Endothelial cell of umbilical vein (primary cell): ENCODE data around the gene PZP. TPM values are rescaled to one million over a fixed set of nuclear protein-coding genes. Genes with fewer than 3 reads are reported as not detected.

ENCODE experiments used
- BruUV-seq: library from RNA; stranded (reverse); fragments of 400-500 nt; replicated peaks from 2 replicates; lab custom pipeline; 2021; lab: Mats Ljungman, UMichigan
- CTCF ChIA-PET: fragments of 300-600, 350-600 bp; sonication (Branson Sonifier 250); formaldehyde crosslinking; loops from one replicate; lab custom pipeline; 2021; ENCODE audit warnings: antibody characterized with exemption, inconsistent platforms; lab: Charles Lee
- POLR2A ChIA-PET: fragments of 300-600, 350-600 bp; sonication (Branson Sonifier 250); formaldehyde crosslinking; loops from one replicate; lab custom pipeline; 2021; ENCODE audit warnings: antibody characterized with exemption, inconsistent platforms; lab: Charles Lee
- DNase-seq: peaks from one replicate; pipeline ENCODE4 v3.0.0-alpha.2; 2011; ENCODE audit warnings: low read depth, low spot score
- FAIRE-seq: peaks from 2 replicates; lab custom pipeline; 2011; peaks lifted over from hg19 to GRCh38; lab: Jason Lieb, UNC
- H2AFZ ChIP-seq: 2 replicates; pipeline ENCODE4 v1.6.0; 2012; ENCODE audit warnings: low read depth, low read length, control low read depth, inconsistent platforms
- H3K27ac ChIP-seq: 2 replicates; pipeline ENCODE4 v1.5.1; 2011; ENCODE audit warnings: low read depth, mild to moderate bottlenecking, control low read depth, low read length, moderate library complexity; ENCODE audit not compliant: insufficient read depth
- H3K27me3 ChIP-seq, 2 experiments: 2 replicates each; pipeline versions ENCODE4 v1.6.0 to v1.6.1; 2011; ENCODE audit warnings: low read length in 2 of 2, mixed read lengths in 1 of 2; ENCODE audit not compliant: control insufficient read depth in 2 of 2, insufficient read depth in 2 of 2
- H3K36me3 ChIP-seq, 2 experiments: 2 replicates in 1 of 2; 3 replicates in 1 of 2; pipeline ENCODE4 v1.5.1; 2011; ENCODE audit warnings: low read length in 2 of 2, mild to moderate bottlenecking in 1 of 2, moderate library complexity in 1 of 2; ENCODE audit not compliant: control insufficient read depth in 2 of 2, insufficient read depth in 2 of 2; ENCODE audit errors: extremely low read depth in 1 of 2
- H3K4me1 ChIP-seq: 3 replicates; pipeline ENCODE4 v1.5.1; 2011; ENCODE audit warnings: mild to moderate bottlenecking, low read length; ENCODE audit not compliant: control insufficient read depth, insufficient read depth; ENCODE audit errors: extremely low read depth
- H3K4me2 ChIP-seq: 2 replicates; pipeline ENCODE4 v1.6.1; 2011; ENCODE audit warnings: low read length, control low read depth, mixed read lengths; ENCODE audit not compliant: insufficient read depth
- H3K4me3 ChIP-seq, 3 experiments: fragments of 200-600 bp in 1 of 3; sonication (generic), shearing (Covaris generic) in 1 of 3; replicated peaks in 1 of 3; 2 replicates each; pipeline ENCODE4 v1.5.1; 2011 to 2016; ENCODE audit warnings: control low read depth in 3 of 3, low read length in 3 of 3, mild to moderate bottlenecking in 2 of 3, inconsistent platforms in 1 of 3, low read depth in 1 of 3, moderate library complexity in 1 of 3; ENCODE audit not compliant: insufficient read depth in 1 of 3
- H3K79me2 ChIP-seq: 2 replicates; pipeline ENCODE4 v1.6.0; 2012; ENCODE audit warnings: low read length, inconsistent platforms; ENCODE audit not compliant: control insufficient read depth, insufficient read depth
- H3K9ac ChIP-seq: replicated peaks from 2 replicates; pipeline ENCODE3; 2011; ENCODE audit warnings: low read length, control low read depth; ENCODE audit not compliant: insufficient read depth; ENCODE audit errors: extremely low read depth
- H3K9me1 ChIP-seq: replicated peaks from 3 replicates; pipeline ENCODE4 v1.6.0; 2011; ENCODE audit warnings: mild to moderate bottlenecking, low read length; ENCODE audit not compliant: control insufficient read depth, insufficient read depth; ENCODE audit errors: extremely low read depth
- H3K9me3 ChIP-seq: replicated peaks from 2 replicates; pipeline ENCODE4 v1.5.1; 2012; ENCODE audit warnings: low read length, inconsistent platforms; ENCODE audit not compliant: control insufficient read depth, insufficient read depth
- H4K20me1 ChIP-seq: replicated peaks from 2 replicates; pipeline ENCODE3; 2011; ENCODE audit warnings: mild to moderate bottlenecking, low read length; ENCODE audit not compliant: control insufficient read depth, insufficient read depth; ENCODE audit errors: extremely low read depth
- EZH2 ChIP-seq: IDR thresholded peaks from 2 replicates; pipeline ENCODE4 v1.6.1; 2012; ENCODE audit warnings: borderline replicate concordance, low read depth, mild to moderate bottlenecking, moderate library complexity, low read length, inconsistent platforms; ENCODE audit not compliant: severe bottlenecking
- FOS ChIP-seq: IDR thresholded peaks from 2 replicates; pipeline ENCODE4 v1.6.1; 2011; ENCODE audit warnings: mild to moderate bottlenecking, low read length, moderate library complexity, borderline replicate concordance; ENCODE audit not compliant: insufficient read depth
- GATA2 ChIP-seq: IDR thresholded peaks from 2 replicates; pipeline ENCODE4 v1.7.0; 2011; ENCODE audit warnings: low read depth, mild to moderate bottlenecking, moderate library complexity, mixed read lengths, low read length; ENCODE audit not compliant: insufficient read length, insufficient read depth
- JUN ChIP-seq: IDR thresholded peaks from 2 replicates; pipeline ENCODE4 v1.6.1; 2011; ENCODE audit warnings: borderline replicate concordance, low read depth; ENCODE audit not compliant: insufficient read length, insufficient read depth
- MAX ChIP-seq: IDR thresholded peaks from 2 replicates; pipeline ENCODE4 v1.6.1; 2011; ENCODE audit not compliant: insufficient read depth, insufficient read length
- MYC ChIP-seq: IDR thresholded peaks from one replicate; pipeline ENCODE4 v1.6.1; 2011; ENCODE audit warnings: mild to moderate bottlenecking, low read depth, low read length
- POLR2A ChIP-seq: IDR thresholded peaks from 2 replicates; pipeline ENCODE4 v1.6.1; 2012; ENCODE audit warnings: low read depth, mild to moderate bottlenecking, control low read depth, low read length
- POLR2AphosphoS5 ChIP-seq: IDR thresholded peaks from 2 replicates; pipeline ENCODE4 v1.6.1; 2012; ENCODE audit warnings: low read depth, mild to moderate bottlenecking, control low read depth, low read length, moderate library complexity; ENCODE audit not compliant: insufficient read depth
- dilution Hi-C: fragments of 300-500 bp; cut with MboI; formaldehyde crosslinking; loops from one replicate; pipeline ENCODE4 v1.15.0; 2019; ENCODE audit warnings: low sequenced_read_pairs; ENCODE audit not compliant: extremely low pct_ligation_motif_present
- intact Hi-C: fragments of 100-400 bp; cut with micrococcal nuclease; formaldehyde crosslinking; loops from one replicate; pipeline ENCODE4 v1.10.0; 2022
- polyA plus RNA-seq, 4 experiments: library from polyadenylated mRNA; depleted of rRNA in 3 of 4; stranded (reverse) in 3 of 4; unstranded in 1 of 4; fragments of >200 nt; gene quantifications; 2 replicates each; pipeline versions ENCODE4 v1.2.1 to v1.2.3, GENCODE V29; 2011 to 2012; ENCODE audit warnings: missing spikeins in 1 of 4
- total RNA-seq: library from RNA; stranded (reverse); gene quantifications from 2 replicates; pipeline ENCODE4 v1.2.3, GENCODE V29; 2021
- TF ChIP-seq, protein P1 (sequence below), 2 donors: IDR thresholded peaks; 1 replicate in 1 of 2; 2 replicates in 1 of 2; pipeline ENCODE4 v1.5.1; 2011; ENCODE audit warnings: low read length in 2 of 2, mild to moderate bottlenecking in 2 of 2, moderate library complexity in 2 of 2, control low read depth in 1 of 2, inconsistent platforms in 1 of 2, low read depth in 1 of 2; ENCODE audit not compliant: insufficient read depth in 1 of 2; ENCODE audit errors: extremely low read depth in 1 of 2

Gene PZP
- total and polyA plus RNA-seq, 2 donors (not counting 3 experiments of a cell fraction or from before 2014, with no cell fraction given) = 0.73 to 0.84 TPM

- Histone ChIP-seq H3K4me1 (no peaks in the 10 kb centered on the region), H3K9me1 (no peaks in the 10 kb centered on the region), H3K36me3 (no peaks in the 10 kb centered on the region), H2AFZ (no peak overlapping the region), H4K20me1 (no peaks in the 10 kb centered on the region), H3K4me3 (no peak overlapping the region), H3K27me3 (peaks cover 0 to 3% of the 10 kb centered on the region in 2 experiments), H3K9me3 (no peaks in the 10 kb centered on the region), H3K27ac (no peak overlapping the region), H3K79me2 (no peaks in the 10 kb centered on the region), H3K4me2 (no peak overlapping the region), H3K9ac (no peak overlapping the region)
- no peak for FAIRE-seq
- POLR2A ChIA-PET = no interaction called here
- dilution Hi-C loops (no loop called here), intact Hi-C loops (no loop called here)
- TF ChIP-seq MAX (no peak), GATA2 (no peak), POLR2A (no peak), MYC (no peak), EZH2 (no peak), JUN (no peak), FOS (no peak), POLR2AphosphoS5 (no peak)
- TF ChIP-seq, protein P1, sequence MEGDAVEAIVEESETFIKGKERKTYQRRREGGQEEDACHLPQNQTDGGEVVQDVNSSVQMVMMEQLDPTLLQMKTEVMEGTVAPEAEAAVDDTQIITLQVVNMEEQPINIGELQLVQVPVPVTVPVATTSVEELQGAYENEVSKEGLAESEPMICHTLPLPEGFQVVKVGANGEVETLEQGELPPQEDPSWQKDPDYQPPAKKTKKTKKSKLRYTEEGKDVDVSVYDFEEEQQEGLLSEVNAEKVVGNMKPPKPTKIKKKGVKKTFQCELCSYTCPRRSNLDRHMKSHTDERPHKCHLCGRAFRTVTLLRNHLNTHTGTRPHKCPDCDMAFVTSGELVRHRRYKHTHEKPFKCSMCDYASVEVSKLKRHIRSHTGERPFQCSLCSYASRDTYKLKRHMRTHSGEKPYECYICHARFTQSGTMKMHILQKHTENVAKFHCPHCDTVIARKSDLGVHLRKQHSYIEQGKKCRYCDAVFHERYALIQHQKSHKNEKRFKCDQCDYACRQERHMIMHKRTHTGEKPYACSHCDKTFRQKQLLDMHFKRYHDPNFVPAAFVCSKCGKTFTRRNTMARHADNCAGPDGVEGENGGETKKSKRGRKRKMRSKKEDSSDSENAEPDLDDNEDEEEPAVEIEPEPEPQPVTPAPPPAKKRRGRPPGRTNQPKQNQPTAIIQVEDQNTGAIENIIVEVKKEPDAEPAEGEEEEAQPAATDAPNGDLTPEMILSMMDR (IDR thresholded peaks at IDR 0.05; ENCODE audit: extremely low read depth in 1 of 2, insufficient read depth in 1 of 2, low read depth in 1 of 2, low read length in 2 of 2) = no peak
- CTCF ChIA-PET = no interaction called here
- BruUV-seq = no TSS peak
- DNase-seq = no peak
Measured at GRCh38 chr12:9106067-9106466, 102.1 kb downstream of the PZP start.
